DMS 273 (cell line): Measurements from ENCODE around the gene RUNX3.
A peak's percentile ranks its signal among the peaks of the same experiment; 100 is the strongest.

ENCODE experiments used
- DNase-seq: peaks from one replicate; lab custom pipeline; 2025; ENCODE audit not compliant: unreplicated experiment; lab: John Stamatoyannopoulos, UW

RUNX3 gene

DNA sequence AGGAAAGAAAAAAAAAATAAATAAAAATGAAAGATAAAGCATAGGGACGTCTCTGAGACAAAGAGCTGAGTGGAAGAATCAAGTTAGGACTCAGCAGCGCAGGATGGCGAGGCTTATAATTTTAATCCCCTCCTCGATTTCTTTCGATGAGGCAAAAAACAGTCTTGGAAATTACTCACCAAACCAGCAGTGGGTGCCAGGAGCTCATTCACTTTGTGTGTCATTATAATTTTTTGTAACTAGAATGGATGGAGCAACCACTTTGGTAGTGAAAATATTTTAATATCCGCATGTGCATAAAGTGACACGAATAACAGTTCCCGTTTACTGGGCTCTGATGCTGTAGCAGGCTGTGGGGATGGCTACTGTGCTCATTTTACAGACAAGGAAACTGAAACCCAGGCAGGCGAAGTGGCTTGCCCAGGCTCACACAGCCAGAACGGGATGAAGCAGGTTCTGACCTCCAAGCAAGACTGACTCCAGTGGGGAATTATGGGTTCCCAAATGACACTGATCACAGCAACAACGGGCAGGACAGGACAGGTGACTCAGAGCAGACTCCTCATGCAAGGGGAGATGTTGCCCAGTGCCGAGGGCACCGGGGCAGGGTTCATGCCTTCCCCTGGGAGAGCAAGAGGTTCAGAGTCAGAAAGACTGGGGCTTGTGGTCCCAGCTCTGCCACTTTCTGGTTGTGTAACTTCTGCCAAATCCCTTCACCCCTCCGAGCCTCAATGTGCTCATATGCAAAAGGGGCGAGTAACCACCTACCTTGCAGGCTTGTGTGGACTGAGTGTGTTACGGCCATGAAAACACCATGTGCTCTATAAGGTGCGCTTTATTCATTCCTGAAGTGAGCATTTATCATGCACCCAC is 63.6 kb downstream of the RUNX3 start:
- DNase-seq, result no peak

DNA sequence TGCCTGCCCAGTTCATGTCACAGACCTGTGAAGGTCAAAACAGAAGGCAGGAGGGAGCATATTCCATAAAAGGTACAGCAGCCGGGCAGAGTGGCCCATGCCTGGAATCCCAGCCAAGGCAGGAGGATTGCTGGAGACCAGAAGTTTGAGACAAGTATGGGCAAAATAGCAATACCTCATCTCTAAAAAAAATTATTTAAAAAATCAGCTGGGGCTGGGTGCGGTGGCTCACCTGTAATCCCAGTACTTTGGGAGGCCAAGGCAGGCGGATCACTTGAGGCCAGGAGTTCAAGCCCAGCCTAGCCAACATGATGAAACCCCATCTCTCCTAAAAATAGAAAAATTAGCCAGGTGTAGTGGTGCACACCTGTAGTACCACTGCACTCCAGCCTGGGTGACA is 64.5 kb downstream of the RUNX3 start:
- no peak for DNase-seq

DNA sequence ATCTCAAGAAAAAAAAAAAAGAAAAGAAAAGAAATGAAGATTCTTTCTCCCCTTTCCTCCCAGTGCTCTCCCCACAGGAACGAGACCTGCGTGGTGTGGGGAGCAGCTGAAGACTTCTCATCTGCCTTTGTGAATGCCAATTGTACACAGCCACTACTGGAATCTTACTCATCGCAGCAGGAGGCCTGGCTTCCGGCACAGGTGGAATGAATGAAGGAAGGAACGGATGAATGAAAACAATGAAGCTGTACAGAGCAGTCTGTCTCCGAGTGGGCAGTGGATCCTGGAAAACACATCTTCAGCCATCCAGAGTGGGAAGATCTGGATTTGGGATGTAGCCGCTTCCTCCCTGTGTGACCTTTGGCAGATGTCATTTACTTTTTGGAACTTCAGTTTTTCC is 64.9 kb downstream of the RUNX3 start:
- DNase-seq, result no peak

GRCh38 chr1:24864370-24864777 is 65.7 kb downstream of the RUNX3 start:
- no peak for DNase-seq

GRCh38 chr1:24862775-24863483 is 67.1 kb downstream of the RUNX3 start:
- DNase-seq, result no peak

DNA sequence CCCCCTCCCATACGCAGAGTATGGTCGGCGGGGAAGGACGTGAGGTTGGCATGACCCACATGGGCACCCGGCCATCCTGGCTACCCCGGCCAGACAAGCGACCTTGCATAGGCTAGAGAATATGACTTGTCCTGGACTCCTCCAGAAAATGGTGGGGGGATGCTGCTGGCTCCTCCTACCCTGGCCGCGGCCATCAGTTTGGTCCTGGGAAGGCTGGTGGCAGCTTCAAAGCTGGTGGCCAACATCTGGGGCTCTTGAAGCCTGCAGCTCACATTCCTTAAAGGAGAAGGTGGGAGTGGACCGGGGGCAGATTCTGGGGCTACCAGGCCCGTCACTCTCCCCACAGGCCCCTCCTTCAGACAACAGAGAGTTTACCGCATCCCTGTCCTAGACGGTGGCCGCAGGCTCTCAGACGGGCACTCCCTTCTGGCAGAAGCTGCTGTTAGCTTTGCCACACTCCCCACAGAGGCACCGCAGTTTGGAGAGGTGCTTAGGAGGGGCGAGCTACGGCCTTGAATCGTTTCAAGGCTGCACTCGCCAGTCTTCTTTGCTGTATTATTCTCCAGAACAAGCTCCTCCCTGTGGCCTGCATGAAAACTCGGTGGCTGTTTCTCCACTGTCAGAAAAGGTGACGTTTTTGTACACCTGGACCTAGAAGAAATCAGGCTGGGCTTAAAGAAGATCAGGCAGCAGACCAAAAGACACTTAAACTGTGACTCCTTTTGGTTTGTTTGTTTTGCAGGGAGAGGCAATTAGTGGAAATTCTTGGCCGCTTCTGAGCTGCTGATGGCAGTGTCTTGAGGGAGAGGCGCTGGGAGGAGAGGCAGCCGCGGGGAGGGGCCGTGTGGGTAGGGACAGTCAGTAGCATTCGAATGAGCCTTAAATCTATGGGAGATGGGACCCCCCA is 68.0 kb downstream of the RUNX3 start:
- DNase-seq, result no peak

- DNase-seq, result no peak
Measured at GRCh38 chr1:24860841-24861240, 69.2 kb downstream of the RUNX3 start.

DNA sequence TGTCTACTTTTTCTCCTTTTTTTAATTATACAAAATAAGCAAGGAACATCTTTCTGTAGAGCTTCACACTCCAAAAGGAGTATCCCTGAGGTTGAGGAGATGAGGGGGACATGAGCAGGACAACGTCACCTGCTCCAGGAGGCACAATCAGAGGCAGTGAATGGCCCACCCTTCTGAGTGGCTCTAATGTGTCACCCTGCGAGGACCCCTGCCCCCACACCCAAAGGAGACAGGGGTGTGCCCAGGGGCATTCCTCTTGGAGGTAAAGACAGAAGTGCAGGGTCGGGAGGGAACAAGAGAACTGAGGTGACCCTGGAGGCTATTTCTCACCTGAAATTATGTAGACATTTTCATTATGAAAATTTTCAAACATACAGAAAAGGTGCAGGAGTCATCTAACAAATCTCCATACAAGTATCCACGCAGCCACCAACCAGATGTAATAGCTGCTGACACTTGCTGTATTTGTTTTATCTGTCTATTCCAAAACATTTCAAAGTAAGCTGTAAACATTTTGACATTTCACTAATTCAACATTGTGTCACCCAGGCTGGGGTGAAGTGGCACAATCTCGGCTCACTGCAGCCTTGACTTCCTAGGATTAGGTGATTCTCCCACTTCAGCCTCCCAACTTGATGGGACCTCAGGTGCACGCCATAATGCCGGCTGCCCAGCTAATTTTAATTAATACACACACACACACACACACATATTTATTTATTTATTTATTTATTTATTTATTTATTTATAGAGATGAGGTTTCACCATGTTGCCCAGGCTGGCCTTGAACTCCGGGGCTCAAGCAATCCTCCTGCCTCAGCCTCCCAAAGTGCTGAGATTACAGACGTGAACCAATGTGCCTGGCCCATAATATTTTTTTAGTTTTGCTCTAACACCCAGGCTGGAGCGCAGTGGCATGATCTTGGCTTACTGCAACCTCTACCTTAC is 70.7 kb downstream of the RUNX3 start:
- no peak for DNase-seq

GRCh38 chr1:24858277-24858676 is 71.8 kb downstream of the RUNX3 start:
- DNase-seq, result no peak

- no peak for DNase-seq
Measured at GRCh38 chr1:24857507-24858133, 72.5 kb downstream of the RUNX3 start.

DNA sequence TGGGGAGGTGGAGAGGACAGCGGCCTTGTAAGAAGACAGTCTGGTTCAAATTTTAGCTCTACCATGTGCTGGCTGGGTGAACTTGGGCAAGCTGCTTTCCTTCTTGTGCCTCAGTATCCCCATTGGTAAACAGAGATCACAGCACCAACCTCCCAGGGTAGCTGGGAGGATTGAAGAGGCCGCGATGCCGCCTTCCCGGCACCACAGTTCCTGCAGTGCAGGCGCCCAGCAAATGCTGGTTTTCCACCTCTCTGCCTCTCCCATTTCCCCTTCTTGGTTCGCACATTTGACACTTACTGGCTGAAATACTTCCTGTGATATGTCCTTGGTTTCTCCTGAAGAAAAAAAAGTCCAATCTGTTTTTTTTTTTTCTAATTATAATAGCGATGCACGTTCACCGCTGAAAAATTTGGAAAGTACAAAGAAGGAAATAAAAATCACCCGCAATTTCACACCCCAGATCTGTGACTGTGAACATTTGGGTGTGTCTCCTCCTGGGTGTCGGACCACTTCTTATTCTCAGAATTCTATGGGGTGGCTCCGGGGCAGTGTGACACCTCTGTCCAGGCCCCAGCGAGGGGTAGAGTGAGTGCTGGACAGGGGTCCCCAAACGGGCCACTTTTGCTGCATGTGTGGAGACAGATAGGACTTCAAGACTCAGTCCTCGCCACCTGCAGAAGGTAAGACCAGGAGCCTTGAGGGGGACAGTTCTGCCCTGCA is 73.1 kb downstream of the RUNX3 start:
- no peak for DNase-seq

GRCh38 chr1:24855474-24855873 is 74.6 kb downstream of the RUNX3 start:
- DNase-seq, result no peak

DNA sequence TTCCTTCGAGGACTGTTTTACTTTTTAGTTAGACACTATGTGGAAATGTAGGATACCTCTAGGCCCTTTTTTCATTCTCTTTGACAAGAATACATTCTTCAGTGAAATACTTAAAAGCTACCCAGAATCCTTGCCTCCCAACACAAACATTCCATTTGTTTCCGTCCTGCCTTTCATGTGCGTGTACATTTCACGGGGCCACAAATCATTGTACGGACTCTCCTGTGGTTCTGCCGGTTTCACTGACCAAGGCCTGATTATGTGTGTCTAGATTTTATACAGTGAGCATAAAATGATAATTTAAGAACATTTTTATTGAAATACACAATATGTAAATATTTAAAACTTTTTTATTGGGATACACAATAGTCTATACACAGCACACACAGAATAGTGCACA is 76.4 kb downstream of the RUNX3 start:
- no peak for DNase-seq

DNA sequence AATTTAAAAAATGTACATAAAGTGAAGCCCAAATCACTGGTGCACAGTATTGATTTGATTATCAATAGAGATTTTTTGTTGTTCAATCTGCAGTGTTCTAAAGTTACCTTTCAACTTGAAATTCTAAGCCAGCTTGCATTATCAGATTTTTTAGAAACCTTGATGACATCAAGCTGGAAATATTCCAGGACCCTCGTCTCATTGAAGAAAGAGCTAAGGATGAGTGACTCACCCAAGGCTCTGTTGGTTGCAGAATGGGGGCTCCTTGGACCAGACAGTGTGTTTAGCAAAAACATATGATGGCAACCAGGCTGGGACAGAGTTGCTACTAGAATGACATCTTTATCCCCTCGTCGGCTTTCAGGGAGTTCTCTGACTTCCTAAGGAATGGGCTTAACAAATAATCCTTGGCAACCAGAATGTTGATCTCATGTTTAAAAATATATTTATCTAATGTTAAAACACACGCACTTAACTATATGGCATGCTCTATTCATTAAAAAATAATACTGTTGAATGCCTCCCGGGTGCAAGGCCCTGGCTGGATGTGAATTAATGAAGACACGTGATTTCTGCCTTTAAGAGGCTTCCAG is 79.7 kb downstream of the RUNX3 start:
- DNase-seq, result peak; percentile 14

GRCh38 chr1:24849672-24850295 is 80.3 kb downstream of the RUNX3 start:
- DNase-seq, result peak; percentile 59
